ENCODE measurements around the gene KATNAL1.

KATNAL1 gene

GRCh38 chr13:30276178-30276577, 31.2 kb downstream of the KATNAL1 start:
- TF ChIP-seq CTCF (IDR thresholded peaks at IDR 0.05) = no peak

GRCh38 chr13:30274083-30274482, 33.3 kb downstream of the KATNAL1 start:
- no peak for TF ChIP-seq CTCF (IDR thresholded peaks at IDR 0.05)

GRCh38 chr13:30268673-30269072, 38.7 kb downstream of the KATNAL1 start:
- TF ChIP-seq CTCF (IDR thresholded peaks at IDR 0.05) = no peak

GRCh38 chr13:30266756-30267155, 40.6 kb downstream of the KATNAL1 start:
- no peak for TF ChIP-seq CTCF (IDR thresholded peaks at IDR 0.05)

- no peak for TF ChIP-seq CTCF (IDR thresholded peaks at IDR 0.05)
Observed at GRCh38 chr13:30257468-30258099, 49.8 kb downstream of the KATNAL1 start.

- no peak for TF ChIP-seq CTCF (IDR thresholded peaks at IDR 0.05)
Observed at GRCh38 chr13:30256713-30257467, 50.5 kb downstream of the KATNAL1 start.

- TF ChIP-seq CTCF (IDR thresholded peaks at IDR 0.05) = peak; percentile 39
Observed at GRCh38 chr13:30255696-30256095, 51.7 kb downstream of the KATNAL1 start.
